MM.1S (cell line): ENCODE measurements around the gene YLPM1.

Experiments
- CTCF ChIP-seq: fragments of 300-600 bp; sonication (generic); IDR thresholded peaks from 2 replicates; pipeline ENCODE4 v1.5.1; 2016; ENCODE audit warnings: antibody characterized with exemption, low read length, mixed read lengths
- EZH2 ChIP-seq: fragments of 300-600 bp; sonication (generic); optimal IDR thresholded peaks from 2 replicates; pipeline ENCODE3; 2017; ENCODE audit warnings: low read depth, mild to moderate bottlenecking, antibody characterized with exemption, low read length, mixed read lengths
- EZH2phosphoT487 ChIP-seq: fragments of 300-600 bp; sonication (generic); IDR thresholded peaks from 2 replicates; pipeline ENCODE4 v1.6.1; 2018; ENCODE audit warnings: antibody characterized with exemption, low read length

- TF ChIP-seq CTCF (no peak), EZH2phosphoT487 (no peak), EZH2 (no peak)
These were observed 93.2 kb downstream of the YLPM1 start for GRCh38 chr14:74856366-74856765.
